HG03442 (cell line): ENCODE measurements around the gene EIF3F.

ENCODE experiments used
- ATAC-seq: cut with Tn5 transposase; IDR thresholded peaks from one replicate; pipeline ENCODE4 v1.9.1; 2021; ENCODE audit warnings: mild to moderate bottlenecking, moderate library complexity; ENCODE audit not compliant: unreplicated experiment

Gene EIF3F

DNA sequence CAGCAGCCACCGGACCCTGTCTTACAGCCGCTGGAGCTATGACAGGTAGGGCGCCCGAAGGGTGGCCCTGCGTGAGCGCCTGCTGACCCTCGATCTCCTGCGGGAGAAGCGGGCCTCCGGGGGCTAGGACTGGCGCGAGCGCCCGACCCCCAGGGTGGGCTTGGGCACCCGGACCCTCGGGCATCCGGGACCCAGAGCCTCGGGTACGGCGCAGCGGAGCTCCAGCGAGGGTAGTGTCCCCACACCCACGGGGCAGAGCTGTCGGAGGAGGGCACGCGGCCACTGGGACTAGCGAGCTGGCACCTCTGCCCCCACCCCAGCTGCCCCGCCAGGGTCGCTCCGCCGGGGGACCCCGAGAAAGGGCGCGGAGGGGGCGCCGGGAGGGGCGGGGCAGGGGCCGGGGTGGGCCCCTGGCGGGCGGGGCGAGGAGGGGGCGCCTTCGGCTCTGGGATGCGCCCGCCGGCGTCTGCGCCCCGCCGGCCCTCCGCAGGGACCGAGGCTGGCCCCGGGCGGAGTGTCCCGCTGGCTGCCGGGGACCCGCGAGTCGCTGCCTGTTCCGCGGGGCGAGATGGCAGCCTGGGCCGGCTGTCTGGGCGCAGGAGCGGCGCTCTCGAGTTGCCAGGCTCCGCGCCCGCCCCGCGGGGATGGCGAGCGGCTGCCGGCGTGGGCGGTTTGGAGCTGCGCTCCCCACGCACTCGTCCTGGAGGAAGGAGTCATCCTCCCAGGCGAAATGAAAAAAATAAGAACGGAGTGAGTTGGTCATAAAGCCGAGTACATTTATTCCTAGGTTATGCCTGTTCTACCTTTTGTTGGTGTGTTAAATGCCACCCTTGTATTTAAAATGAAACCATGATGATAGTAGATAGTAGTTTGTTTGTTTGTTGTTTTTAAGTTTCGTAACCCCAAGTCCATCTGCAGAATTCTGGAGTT lies 32.4 kb downstream of the EIF3F start:
- ATAC-seq = peak; percentile 23

DNA sequence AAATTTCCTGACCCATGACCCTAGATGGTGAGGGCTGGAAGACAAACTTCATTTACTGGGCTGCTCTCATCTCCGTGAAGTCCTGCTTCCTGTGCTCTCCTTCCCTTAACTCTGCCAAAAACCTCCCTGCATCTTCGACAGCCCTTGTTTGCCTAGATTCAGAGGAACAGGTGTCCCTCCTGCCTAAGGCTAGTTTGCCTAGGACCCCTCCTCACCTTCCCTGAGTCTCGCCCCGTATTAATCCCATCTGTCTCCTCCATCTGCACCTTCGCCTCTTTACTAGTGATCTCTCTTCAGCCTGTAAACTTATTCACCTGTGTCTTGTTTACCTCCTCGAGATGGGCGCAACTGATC lies 33.1 kb downstream of the EIF3F start:
- no peak for ATAC-seq

DNA sequence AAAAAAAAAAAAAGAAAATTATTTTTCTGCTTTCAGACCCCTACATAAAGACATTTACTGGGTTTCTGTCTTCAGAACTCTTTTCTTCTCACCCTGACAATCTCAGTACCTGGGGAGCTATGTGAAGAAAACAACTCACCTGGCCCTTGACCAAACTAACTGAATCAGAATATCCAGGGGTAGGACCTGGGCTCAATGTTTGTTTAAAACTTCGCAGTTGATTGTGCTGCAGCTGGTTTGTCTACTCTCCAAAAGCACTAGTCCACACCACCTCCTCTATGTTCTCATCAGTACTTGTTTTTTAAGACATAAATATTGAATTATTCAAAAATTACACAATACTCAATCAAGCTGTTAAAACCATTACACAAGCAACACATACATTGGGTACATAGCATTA lies 34.8 kb downstream of the EIF3F start:
- no peak for ATAC-seq

- no peak for ATAC-seq
Measured at GRCh38 chr11:8022876-8023275, 35.7 kb downstream of the EIF3F start.

GRCh38 chr11:8023831-8024555 lies 36.9 kb downstream of the EIF3F start:
- no peak for ATAC-seq

GRCh38 chr11:8025123-8025522 lies 38.0 kb downstream of the EIF3F start:
- ATAC-seq = no peak

GRCh38 chr11:8025816-8026215 lies 38.7 kb downstream of the EIF3F start:
- ATAC-seq = no peak

DNA sequence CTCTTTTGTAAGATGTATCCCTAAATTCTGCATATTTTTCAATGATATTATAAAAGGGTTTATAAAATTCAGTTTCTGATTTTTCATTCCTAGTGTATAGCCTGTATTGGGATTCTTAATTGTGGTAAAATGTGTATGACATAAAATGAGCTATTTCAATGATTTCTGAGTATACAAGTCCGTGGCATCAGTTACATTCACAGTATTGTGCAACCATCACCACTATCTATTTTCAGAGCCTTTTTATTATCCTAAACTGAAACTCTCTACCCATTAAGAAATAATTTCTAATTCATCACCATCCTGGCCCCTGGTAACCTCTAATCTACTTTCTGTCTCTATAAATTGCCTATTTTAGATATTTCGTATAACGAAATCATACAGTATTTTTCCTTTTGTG lies 39.8 kb downstream of the EIF3F start:
- no peak for ATAC-seq

DNA sequence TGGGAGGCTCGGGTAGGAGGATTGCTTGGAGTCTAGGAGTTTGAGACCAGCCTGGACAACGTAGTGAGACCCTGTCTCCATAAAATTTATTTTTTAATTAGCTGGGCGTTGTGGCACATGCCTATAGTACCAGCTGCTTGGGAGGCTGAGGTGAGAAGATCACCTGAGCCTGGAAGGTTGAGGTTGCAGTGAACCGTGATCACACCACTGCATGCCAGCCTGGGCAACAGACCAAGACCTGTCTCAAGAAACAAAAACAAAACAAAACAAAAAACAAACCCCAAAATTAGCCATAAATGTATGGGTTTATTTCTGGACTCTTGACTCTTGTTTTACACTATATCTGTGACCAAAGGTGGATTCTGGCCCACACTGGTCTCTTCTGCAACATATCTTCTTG lies 41.6 kb downstream of the EIF3F start:
- ATAC-seq = no peak

GRCh38 chr11:8030526-8031247 lies 43.5 kb downstream of the EIF3F start:
- ATAC-seq = no peak

DNA sequence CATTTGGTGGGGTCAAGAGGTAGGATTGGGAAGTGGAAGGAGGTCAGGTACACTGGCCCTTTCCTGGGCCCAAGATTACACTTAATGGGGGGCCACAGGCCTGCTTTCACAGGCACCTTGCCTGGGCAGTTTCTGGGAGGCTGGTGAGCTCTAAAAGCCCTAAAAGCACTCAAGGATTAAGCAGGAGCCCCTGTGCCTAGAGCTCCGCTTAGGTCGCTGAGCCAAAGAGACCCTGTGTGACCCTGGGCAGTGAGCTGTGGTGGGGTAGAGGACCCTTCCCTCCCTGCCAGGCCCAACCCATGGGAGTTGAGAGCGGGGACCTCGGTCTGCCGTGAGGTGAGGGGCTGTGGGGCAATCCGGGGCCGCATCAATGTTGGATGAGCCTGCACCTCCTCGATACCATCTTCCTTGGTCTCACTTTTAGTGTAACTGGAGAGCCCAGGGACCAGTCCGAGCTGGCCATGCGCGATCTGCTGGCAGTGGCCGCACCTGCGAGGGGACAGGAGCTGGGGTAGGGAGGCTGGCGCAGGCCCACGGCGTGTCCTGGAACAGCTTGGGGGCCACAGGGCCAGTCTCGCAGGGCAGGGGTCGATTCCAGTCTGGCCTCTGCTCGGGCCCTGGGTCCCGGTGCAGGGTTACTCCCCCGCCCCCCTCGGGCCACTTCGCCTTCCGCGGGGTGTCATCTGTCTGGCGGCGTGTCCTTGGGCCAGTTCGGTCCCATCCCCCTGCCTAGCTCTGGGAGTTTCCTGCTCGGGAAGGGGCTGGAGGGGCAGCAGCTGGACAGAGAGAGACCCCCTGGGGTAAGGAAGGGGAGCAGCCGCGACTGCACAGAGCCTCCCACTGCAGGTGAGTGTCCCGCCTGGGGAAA lies 44.3 kb downstream of the EIF3F start:
- no peak for ATAC-seq

- ATAC-seq = no peak
Measured at GRCh38 chr11:8032122-8032521, 45.0 kb downstream of the EIF3F start.

DNA sequence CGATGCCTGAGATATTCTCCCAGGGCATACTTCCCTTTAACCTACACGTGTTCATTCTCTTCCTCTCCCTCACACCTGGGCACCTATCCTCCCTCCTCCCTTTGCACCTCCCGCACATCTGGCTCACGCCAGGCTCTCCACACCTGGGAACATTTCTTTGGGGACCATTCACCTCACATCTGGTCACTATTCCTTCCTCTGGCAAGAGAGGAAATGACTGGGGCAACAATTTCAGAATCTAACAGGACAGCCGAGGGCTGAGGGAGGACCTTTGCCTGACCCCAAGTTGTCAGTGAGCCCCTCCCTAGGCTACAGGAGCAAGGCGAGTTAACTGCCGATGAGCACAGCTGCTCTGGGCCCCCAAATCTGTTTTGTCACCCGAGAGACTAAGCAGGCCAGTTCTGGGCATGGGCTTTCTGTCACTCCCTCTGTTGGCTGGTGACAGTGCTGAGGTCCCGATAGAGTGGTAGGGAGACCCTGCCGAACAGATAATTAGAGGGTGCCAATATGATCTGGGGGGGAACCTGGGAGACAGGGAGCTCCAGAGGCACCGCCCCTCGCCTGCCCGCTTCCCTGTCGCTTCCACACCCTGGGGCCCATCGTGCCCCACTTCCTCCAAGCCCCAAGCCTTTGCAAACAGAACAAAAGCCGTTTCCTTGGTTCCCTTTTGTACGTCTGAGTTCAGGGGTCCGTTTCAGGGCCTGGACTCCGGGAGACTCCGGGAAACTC lies 45.6 kb downstream of the EIF3F start:
- ATAC-seq = no peak

GRCh38 chr11:8033305-8034105 lies 46.4 kb downstream of the EIF3F start:
- peak; percentile 77 for ATAC-seq

DNA sequence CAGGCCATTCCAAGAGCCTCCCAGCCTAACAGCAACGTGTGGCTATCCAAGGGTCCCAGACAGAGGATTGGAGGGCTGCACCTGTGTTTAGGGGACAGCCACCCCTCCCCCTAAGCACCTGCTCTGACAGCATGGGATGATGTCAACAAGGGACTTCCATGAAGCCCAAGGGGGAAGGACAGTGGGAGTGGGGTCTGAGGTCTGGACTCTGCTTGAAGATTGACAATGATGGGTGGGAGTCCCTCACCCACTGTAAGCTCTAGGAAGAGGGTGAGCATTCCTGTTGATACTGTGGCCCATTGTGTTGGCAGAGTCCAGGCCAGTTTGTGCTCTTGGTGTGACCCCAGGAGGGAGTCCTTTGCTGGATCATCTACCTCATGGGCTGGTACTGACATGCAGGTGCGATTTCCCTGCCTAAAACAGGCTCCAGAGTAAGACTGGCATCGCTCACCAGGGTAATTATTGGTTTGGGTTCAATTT lies 47.0 kb downstream of the EIF3F start:
- no peak for ATAC-seq

- ATAC-seq = no peak
Measured at GRCh38 chr11:8034604-8035190, 47.6 kb downstream of the EIF3F start.

DNA sequence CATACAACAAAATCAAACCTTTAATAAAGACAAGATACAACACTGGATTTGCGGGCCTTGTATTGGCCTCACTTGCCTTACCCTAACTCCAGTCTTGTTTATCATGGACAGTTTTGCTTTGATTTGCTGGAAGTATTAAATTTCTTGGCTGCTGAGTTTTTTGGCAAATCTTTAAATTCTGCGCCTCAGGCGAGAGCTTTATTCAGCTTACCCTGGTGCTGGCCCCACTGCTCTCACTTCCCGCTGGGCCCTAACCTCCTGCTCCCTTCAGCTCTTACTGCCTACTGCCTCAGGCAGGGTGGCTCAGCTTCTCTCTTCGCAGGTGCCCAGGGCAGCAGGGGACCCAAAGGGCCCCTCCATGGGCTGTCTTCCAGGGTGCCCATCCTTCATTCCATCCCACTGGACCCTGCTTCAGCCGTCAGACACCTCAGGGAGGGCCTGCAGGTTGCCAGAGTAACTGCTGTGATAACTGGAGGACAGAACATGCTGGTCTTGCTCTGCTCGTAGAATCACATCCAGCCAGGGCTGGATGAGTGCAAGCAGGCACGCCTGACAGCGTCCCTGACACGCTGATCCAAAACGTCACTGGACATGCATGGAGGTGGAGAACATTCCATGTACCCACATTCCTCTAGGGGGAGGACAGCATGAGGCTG lies 48.2 kb downstream of the EIF3F start:
- no peak for ATAC-seq
